Psoas muscle (tissue), 8 donors: Measurements from ENCODE around the gene BBX. TPM values are rescaled to one million over a fixed set of nuclear protein-coding genes. Genes with fewer than 3 reads are reported as not detected.
A peak's percentile ranks its signal among the peaks of the same experiment; 100 is the strongest.

Experiments used
- ATAC-seq, 4 donors: fragments of 200-7000 bp; cut with Tn5 transposase; one replicate each; pipeline ENCODE4 v1.9.1; 2020; ENCODE audit warnings: moderate library complexity in 3 of 4, mild to moderate bottlenecking in 2 of 4
- DNase-seq, 2 donors: peaks; one replicate each; pipeline ENCODE4 v3.0.0-alpha.2; 2020
- H3K27ac ChIP-seq: fragments of 200-600 bp; one replicate; pipeline ENCODE4 v1.8.0; 2022
- H3K27me3 ChIP-seq, 3 donors: fragments of 200-600 bp in 1 of 3; one replicate each; pipeline versions ENCODE4 v1.6.1 to v1.8.0; 2013 to 2022; ENCODE audit warnings: low read length in 2 of 3, mild to moderate bottlenecking in 2 of 3, moderate library complexity in 1 of 3; ENCODE audit not compliant: insufficient read depth in 3 of 3
- H3K36me3 ChIP-seq, 2 donors: fragments of 200-600 bp in 1 of 2; one replicate each; pipeline versions ENCODE4 v1.6.1 to v1.8.0; 2013 to 2022; ENCODE audit warnings: low read depth in 1 of 2, mild to moderate bottlenecking in 1 of 2, moderate library complexity in 1 of 2; ENCODE audit not compliant: insufficient read depth in 1 of 2
- H3K4me1 ChIP-seq: fragments of 200-600 bp; one replicate; pipeline ENCODE4 v1.8.0; 2022
- H3K4me3 ChIP-seq: fragments of 200-600 bp; one replicate; pipeline ENCODE4 v1.8.0; 2022; ENCODE audit warnings: mild to moderate bottlenecking
- H3K9me3 ChIP-seq: fragments of 200-600 bp; one replicate; pipeline ENCODE4 v1.8.0; 2022
- CTCF ChIP-seq: fragments of 200-600 bp; IDR thresholded peaks from one replicate; pipeline ENCODE4 v1.8.0; 2022; ENCODE audit warnings: antibody characterized with exemption
- WGBS, 3 donors: extraction: QIAGEN DNeasy Blood & Tissue Kit; methylation state at CpG; one replicate each; pipeline versions ENCODE4 v1.1.6 to v1.1.7; 2013; 5-methylcytosine and 5-hydroxymethylcytosine counted together
- intact Hi-C, 2 donors: fragments of 100-400 bp; cut with DNase I; formaldehyde crosslinking; loops; one replicate each; pipeline versions ENCODE4 v1.11.0 to v1.14.2; 2022
- polyA plus RNA-seq, 3 donors: library from polyadenylated mRNA; stranded (reverse); fragments of 200-250 nt; gene quantifications; one replicate each; pipeline ENCODE4 v1.2.3, GENCODE V29; 2013
- total RNA-seq, 4 donors: library from RNA; stranded (reverse); fragmentation: NEBNext Ultra II Directional in 2 of 4; extraction: Animal tissue kit (Norgen Biotek cat#: 25700) in 2 of 4; gene quantifications; one replicate each; pipeline versions ENCODE4 v1.2.1 to v1.2.4, GENCODE V29; 2021 to 2023
- donor health status: healthy with polysubstance abuse.
- donor health status: DM: no; HTN: no; CAD: no; lungs with moderate emphysema.
- donor health status: Bipolar disorder and iron deficiency.
- donor health status: healthy.
- donor health status: DM: yes; HTN: yes; CAD: no.
- donor health status: DM: no; HTN: no; CAD: no.
- donor health status: DM: no; HTN: no; CAD: no.
- donor health status: DM: yes; HTN: yes; CAD: no.

Gene BBX
- total and polyA plus RNA-seq, 7 donors = 2.2 to 30.4 (median 16.2) TPM

GRCh38 chr3:107525644-107526305 lies 3.0 kb downstream of the BBX start:
- TF ChIP-seq CTCF = no peak
- ATAC-seq (no peak), DNase-seq (peak; percentile 12 to 57)

GRCh38 chr3:107531917-107532469 lies 9.2 kb downstream of the BBX start:
- Histone ChIP-seq H3K27me3 (no peaks in the 10 kb centered on the region), H3K36me3 (peaks cover 2% of the 10 kb centered on the region in 2 donors), H3K27ac (no peak overlapping the region), H3K4me1 (no peaks in the 10 kb centered on the region), H3K4me3 (no peak overlapping the region), H3K9me3 (no peaks in the 10 kb centered on the region)
- no peak for TF ChIP-seq CTCF
- intact Hi-C loops = no loop called here
- ATAC-seq (no peak), DNase-seq (no peak)
- WGBS, 3 donors = 93 to 96% (median 95%) methylated on average over 9 of the region's 9 CpGs

More at GRCh38 chr3:107525644-107526305, 3.0 kb downstream of the BBX start:
- H3K27ac ChIP-seq = peak overlapping the region; percentile 80
- WGBS, 3 donors = 1 to 3% (median 2%) methylated on average over 28 of the region's 28 CpGs
- intact Hi-C loops = no loop called here
- H3K36me3 ChIP-seq = peaks cover 0 to 4% of the 10 kb centered on the region in 2 donors
- H3K27me3 ChIP-seq = no peaks in the 10 kb centered on the region
- H3K9me3 ChIP-seq = no peaks in the 10 kb centered on the region
- peak overlapping the region; percentile 95 for H3K4me3 ChIP-seq
- peaks cover 14% of the 10 kb centered on the region for H3K4me1 ChIP-seq

GRCh38 chr3:107540857-107541256 lies 18.1 kb downstream of the BBX start:
- Histone ChIP-seq H3K9me3 (no peaks in the 10 kb centered on the region), H3K27ac (no peak overlapping the region), H3K4me3 (no peak overlapping the region), H3K36me3 (no peaks in the 10 kb centered on the region), H3K4me1 (no peaks in the 10 kb centered on the region), H3K27me3 (no peaks in the 10 kb centered on the region)
- intact Hi-C loops = no loop called here
- WGBS, 3 donors = 89 to 92% (median 89%) methylated on average over 3 of the region's 3 CpGs
- no peak for ATAC-seq
- DNase-seq = no peak
- TF ChIP-seq CTCF = no peak

- ATAC-seq (no peak), DNase-seq (no peak)
- H3K4me1 ChIP-seq = no peaks in the 10 kb centered on the region
- H3K27ac ChIP-seq = no peak overlapping the region
- H3K4me3 ChIP-seq = no peak overlapping the region
- no peak for TF ChIP-seq CTCF
- H3K36me3 ChIP-seq = no peaks in the 10 kb centered on the region
- intact Hi-C loops = no loop called here
- 56 to 76% (median 69%) methylated on average over 2 of the region's 2 CpGs for WGBS, 3 donors
- H3K27me3 ChIP-seq = no peaks in the 10 kb centered on the region
- no peaks in the 10 kb centered on the region for H3K9me3 ChIP-seq
These were observed 19.9 kb downstream of the BBX start for GRCh38 chr3:107542665-107543064.
